Activated CD4-positive, alpha-beta T cell treated with anti-CD3 and anti-CD28 coated beads for 36 hours (primary cell): ENCODE data around the gene UPB1. TPM values are rescaled to one million over a fixed set of nuclear protein-coding genes. Genes with fewer than 3 reads are reported as not detected.

Source experiments
- ATAC-seq: fragments of 200-7000 bp; cut with Tn5 transposase; one replicate; pipeline ENCODE4 v1.10.0; 2021; ENCODE audit warnings: mild to moderate bottlenecking, moderate library complexity
- CTCF ChIA-PET: fragments of 350-600 bp; sonication (Branson Sonifier 250); formaldehyde crosslinking; loops from one replicate; lab custom pipeline; 2021; ENCODE audit warnings: antibody characterized with exemption; lab: Charles Lee
- POLR2A ChIA-PET: fragments of 350-600 bp; sonication (Branson Sonifier 250); formaldehyde crosslinking; loops from one replicate; lab custom pipeline; 2021; ENCODE audit warnings: antibody characterized with exemption, inconsistent platforms; lab: Charles Lee
- DNase-seq: peaks from one replicate; pipeline ENCODE4 v3.0.0-alpha.2; 2020
- H3K27ac Mint-ChIP-seq: one replicate; pipeline ENCODE4 v1.8.0; 2021; ENCODE audit warnings: mixed read lengths
- H3K27me3 Mint-ChIP-seq: one replicate; pipeline ENCODE4 v1.8.0; 2021; ENCODE audit warnings: mixed read lengths
- H3K36me3 Mint-ChIP-seq: one replicate; pipeline ENCODE4 v1.8.0; 2021; ENCODE audit warnings: low read depth, mixed read lengths
- H3K4me1 Mint-ChIP-seq: one replicate; pipeline ENCODE4 v1.8.0; 2021; ENCODE audit warnings: mixed read lengths
- H3K4me3 Mint-ChIP-seq: one replicate; pipeline ENCODE4 v1.8.0; 2021; ENCODE audit warnings: mild to moderate bottlenecking, moderate library complexity, mixed read lengths
- H3K9me3 Mint-ChIP-seq: one replicate; pipeline ENCODE4 v1.8.0; 2021; ENCODE audit warnings: low read depth, mixed read lengths
- intact Hi-C, 2 experiments: fragments of 100-400 bp; cut with DNase I in 1 of 2; cut with micrococcal nuclease in 1 of 2; formaldehyde crosslinking; loops; one replicate each; pipeline versions ENCODE4 v1.14.2 to v1.15.1; 2022 to 2024; cut with DNase I, micrococcal nuclease
- total RNA-seq, 2 experiments: library from RNA; stranded (reverse); gene quantifications; one replicate each; pipeline ENCODE4 v1.2.3, GENCODE V29; 2021

The UPB1 gene
- total RNA-seq, 2 experiments from 2014 or later = 0.16 to 0.28 TPM

DNA sequence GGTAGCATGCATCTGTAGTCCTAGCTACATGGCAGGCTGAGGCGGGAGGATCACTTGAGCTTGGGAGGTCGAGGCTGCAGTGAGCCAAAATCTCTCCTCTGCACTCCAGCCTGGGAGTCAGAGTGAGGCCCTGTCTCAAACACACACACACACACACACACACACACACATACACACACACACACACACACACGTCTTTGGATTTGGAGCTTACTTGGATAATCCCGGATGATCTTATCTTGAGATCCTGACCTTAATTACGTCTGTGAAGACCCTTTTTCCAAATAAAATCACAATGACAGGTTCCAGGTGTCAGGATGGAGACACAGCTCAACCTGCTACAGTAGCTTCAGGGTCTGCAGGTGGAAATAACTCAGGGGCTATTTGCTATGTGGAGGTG, 1.1 kb downstream of the UPB1 start:
- Mint-ChIP-seq H3K9me3 (no peaks in the 10 kb centered on the region), H3K4me1 (peaks cover 9% of the 10 kb centered on the region)
- CTCF ChIA-PET = interaction anchor here (1.0 to 1.8 kb wide), 3 partner anchors 14 to 72 kb away, joined by 3 to 6 read pairs (median 5); no protein-coding TSS in a partner anchor

DNA sequence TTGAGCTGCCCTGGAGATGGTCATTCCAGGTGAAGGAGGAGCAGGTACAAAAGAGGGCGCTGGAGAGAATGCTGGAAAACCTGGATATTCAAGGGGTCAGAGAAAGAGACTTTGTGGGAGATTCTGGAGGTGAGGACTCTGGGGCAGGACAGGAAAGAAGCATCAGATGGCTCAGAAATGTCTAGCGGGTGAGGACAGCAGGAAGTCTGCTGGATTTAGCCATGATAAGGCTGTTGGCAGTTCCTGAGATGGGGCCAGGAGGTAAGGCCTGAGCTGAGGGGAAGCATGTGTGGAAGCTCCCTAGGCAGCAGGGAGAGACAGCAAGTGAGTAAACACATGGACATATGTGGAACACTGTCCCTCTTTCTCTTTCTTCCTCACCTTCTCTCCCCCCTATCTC, 1.5 kb downstream of the UPB1 start:
- ChIA-PET CTCF (interaction anchor here (1.0 to 1.8 kb wide), 4 partner anchors 14 to 72 kb away, joined by 3 to 6 read pairs (median 4); no protein-coding TSS in a partner anchor), POLR2A (interaction anchor here (1.5 kb wide), 1 partner anchor 10 kb away, joined by 4 read pairs; no protein-coding TSS in a partner anchor)
- peaks cover 26% of the 10 kb centered on the region for H3K27me3 Mint-ChIP-seq
- no peak for ATAC-seq
- intact Hi-C loops = no loop called here
- H3K27ac Mint-ChIP-seq = no peak overlapping the region
- no peak overlapping the region for H3K4me3 Mint-ChIP-seq
- H3K4me1 Mint-ChIP-seq = peaks cover 9% of the 10 kb centered on the region
- H3K9me3 Mint-ChIP-seq = no peaks in the 10 kb centered on the region
- H3K36me3 Mint-ChIP-seq = no peaks in the 10 kb centered on the region
- no peak for DNase-seq

More for the DNA sequence above, 1.1 kb downstream of the UPB1 start:
- intact Hi-C loops = no loop called here
- no peak overlapping the region for H3K4me3 Mint-ChIP-seq
- H3K27me3 Mint-ChIP-seq = peaks cover 26% of the 10 kb centered on the region
- DNase-seq (no peak), ATAC-seq (no peak)
- POLR2A ChIA-PET = interaction anchor here (1.5 kb wide), 1 partner anchor 10 kb away, joined by 4 read pairs; no protein-coding TSS in a partner anchor
- no peak overlapping the region for H3K27ac Mint-ChIP-seq
- H3K36me3 Mint-ChIP-seq = no peaks in the 10 kb centered on the region

- no peak for DNase-seq
- intact Hi-C loops = no loop called here
- H3K9me3 Mint-ChIP-seq = no peaks in the 10 kb centered on the region
- H3K4me1 Mint-ChIP-seq = peaks cover 9% of the 10 kb centered on the region
- ATAC-seq = peak; percentile 42
- ChIA-PET CTCF (interaction anchor here (1.0 kb wide), 1 partner anchor 15 kb away, joined by 3 read pairs; no protein-coding TSS in a partner anchor), POLR2A (no interaction called here)
- no peaks in the 10 kb centered on the region for H3K36me3 Mint-ChIP-seq
- peaks cover 22% of the 10 kb centered on the region for H3K27me3 Mint-ChIP-seq
- no peak overlapping the region for H3K4me3 Mint-ChIP-seq
- H3K27ac Mint-ChIP-seq = no peak overlapping the region
These were observed 2.7 kb downstream of the UPB1 start for GRCh38 chr22:24497841-24498258.

GRCh38 chr22:24498824-24499223, 3.7 kb downstream of the UPB1 start:
- H3K9me3 Mint-ChIP-seq = no peaks in the 10 kb centered on the region
- H3K27me3 Mint-ChIP-seq = peaks cover 18% of the 10 kb centered on the region
- CTCF ChIA-PET = no interaction called here
- POLR2A ChIA-PET = no interaction called here
- intact Hi-C loops = no loop called here
- H3K36me3 Mint-ChIP-seq = no peaks in the 10 kb centered on the region
- ATAC-seq (no peak), DNase-seq (no peak)
- H3K4me3 Mint-ChIP-seq = no peak overlapping the region
- H3K4me1 Mint-ChIP-seq = peaks cover 18% of the 10 kb centered on the region
- H3K27ac Mint-ChIP-seq = no peak overlapping the region

GRCh38 chr22:24499706-24500276, 4.7 kb downstream of the UPB1 start:
- Mint-ChIP-seq H3K4me1 (peaks cover 18% of the 10 kb centered on the region), H3K27me3 (peaks cover 15% of the 10 kb centered on the region), H3K36me3 (no peaks in the 10 kb centered on the region), H3K9me3 (no peaks in the 10 kb centered on the region), H3K4me3 (no peak overlapping the region), H3K27ac (no peak overlapping the region)
- no peak for DNase-seq
- intact Hi-C loops = no loop called here
- ChIA-PET POLR2A (no interaction called here), CTCF (interaction anchor here (0.6 kb wide), 1 partner anchor 136 kb away, joined by 3 read pairs; no protein-coding TSS in a partner anchor)
- no peak for ATAC-seq

DNA sequence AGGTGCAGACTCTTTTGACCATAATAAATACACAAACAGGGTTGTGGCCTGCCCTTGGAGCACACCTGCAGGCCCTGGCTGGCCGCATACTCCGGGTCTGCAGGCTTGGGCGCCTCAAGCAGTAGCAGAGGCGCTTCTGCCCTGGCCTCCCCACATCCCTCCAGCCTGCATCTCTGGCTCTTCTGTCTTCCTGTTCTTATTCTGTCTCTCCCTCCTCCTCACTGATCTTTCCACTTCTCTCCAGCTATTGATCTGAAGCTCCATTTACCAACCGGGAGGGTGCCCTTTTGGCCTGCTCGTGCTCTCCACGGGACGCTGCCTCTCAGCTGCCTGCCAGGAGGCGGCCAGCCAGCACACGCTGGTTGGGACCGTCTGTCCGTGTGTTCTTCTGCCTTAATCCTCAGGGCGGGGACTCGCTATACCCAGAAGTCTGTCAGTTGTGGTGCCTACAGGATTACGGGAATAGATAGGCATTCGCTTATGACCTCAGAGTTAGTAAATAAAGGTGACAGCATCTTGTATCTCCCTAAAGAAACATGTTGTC, 5.2 kb downstream of the UPB1 start:
- H3K4me1 Mint-ChIP-seq = peaks cover 18% of the 10 kb centered on the region
- no peaks in the 10 kb centered on the region for H3K36me3 Mint-ChIP-seq
- CTCF ChIA-PET = interaction anchor here (0.6 kb wide), 1 partner anchor 135 kb away, joined by 3 read pairs; no protein-coding TSS in a partner anchor
- ATAC-seq = no peak
- no peaks in the 10 kb centered on the region for H3K9me3 Mint-ChIP-seq
- H3K4me3 Mint-ChIP-seq = no peak overlapping the region
- POLR2A ChIA-PET = no interaction called here
- no peak for DNase-seq
- intact Hi-C loops = no loop called here
- H3K27ac Mint-ChIP-seq = no peak overlapping the region
- peaks cover 9% of the 10 kb centered on the region for H3K27me3 Mint-ChIP-seq

GRCh38 chr22:24501301-24502005, 6.3 kb downstream of the UPB1 start:
- DNase-seq (no peak), ATAC-seq (no peak)
- intact Hi-C loops = no loop called here
- POLR2A ChIA-PET = no interaction called here
- peaks cover 18% of the 10 kb centered on the region for H3K4me1 Mint-ChIP-seq
- H3K27me3 Mint-ChIP-seq = peaks cover 6% of the 10 kb centered on the region
- no peak overlapping the region for H3K27ac Mint-ChIP-seq
- H3K4me3 Mint-ChIP-seq = no peak overlapping the region
- H3K9me3 Mint-ChIP-seq = no peaks in the 10 kb centered on the region
- CTCF ChIA-PET = interaction anchor here (0.6 to 1.0 kb wide), 2 partner anchors 31 to 70 kb away, joined by 3 to 4 read pairs; no protein-coding TSS in a partner anchor
- H3K36me3 Mint-ChIP-seq = no peaks in the 10 kb centered on the region

- no peak overlapping the region for H3K4me3 Mint-ChIP-seq
- no peaks in the 10 kb centered on the region for H3K27me3 Mint-ChIP-seq
- no peak for DNase-seq
- H3K36me3 Mint-ChIP-seq = no peaks in the 10 kb centered on the region
- H3K27ac Mint-ChIP-seq = no peak overlapping the region
- ChIA-PET CTCF (interaction anchor here (0.6 to 1.9 kb wide), 9 partner anchors 31 to 255 kb away, joined by 3 to 10 read pairs (median 4); partner anchors contain the start of gene ADORA2A), POLR2A (no interaction called here)
- peaks cover 18% of the 10 kb centered on the region for H3K4me1 Mint-ChIP-seq
- no peak for ATAC-seq
- intact Hi-C loops = no loop called here
- no peaks in the 10 kb centered on the region for H3K9me3 Mint-ChIP-seq
These were observed 6.9 kb downstream of the UPB1 start for GRCh38 chr22:24502034-24502433.

- Mint-ChIP-seq H3K27me3 (no peaks in the 10 kb centered on the region), H3K4me3 (no peak overlapping the region), H3K9me3 (no peaks in the 10 kb centered on the region), H3K27ac (no peak overlapping the region), H3K4me1 (peaks cover 17% of the 10 kb centered on the region), H3K36me3 (no peaks in the 10 kb centered on the region)
- POLR2A ChIA-PET = interaction anchor here (0.6 kb wide), 1 partner anchor 18 kb away, joined by 3 read pairs; no protein-coding TSS in a partner anchor
- no peak for DNase-seq
- CTCF ChIA-PET = interaction anchor here (0.5 to 1.9 kb wide), 15 partner anchors 16 to 255 kb away, joined by 3 to 10 read pairs (median 4); partner anchors contain the start of gene ADORA2A
- intact Hi-C loops = no loop called here
- ATAC-seq = no peak
These were observed 7.4 kb downstream of the UPB1 start for GRCh38 chr22:24502541-24502940.

- no peak overlapping the region for H3K27ac Mint-ChIP-seq
- peak; percentile 90 for ATAC-seq
- H3K27me3 Mint-ChIP-seq = no peaks in the 10 kb centered on the region
- peaks cover 9% of the 10 kb centered on the region for H3K4me1 Mint-ChIP-seq
- POLR2A ChIA-PET = interaction anchor here (0.6 kb wide), 1 partner anchor 19 kb away, joined by 3 read pairs; no protein-coding TSS in a partner anchor
- H3K4me3 Mint-ChIP-seq = no peak overlapping the region
- no peaks in the 10 kb centered on the region for H3K9me3 Mint-ChIP-seq
- H3K36me3 Mint-ChIP-seq = no peaks in the 10 kb centered on the region
- intact Hi-C loops = loop anchor here (1.0 kb wide), 2 partner anchors 80 to 178 kb away; no protein-coding TSS in a partner anchor
- DNase-seq = peak; percentile 81
- CTCF ChIA-PET = interaction anchor here (0.5 to 1.9 kb wide), 14 partner anchors 16 to 212 kb away, joined by 3 to 10 read pairs (median 4); partner anchors contain the start of gene ADORA2A
These were observed 8.2 kb downstream of the UPB1 start for GRCh38 chr22:24503137-24503842.
